Adrenal gland (tissue), 5 donors: ENCODE results near the gene RCAN1.
"Not testable (repeated sequence)": the region's sequence is repeated elsewhere in the genome, so short reads cannot be mapped to it uniquely, and the experiment has no call there.

Experiments used
- CTCF ChIP-seq, 6 experiments: fragments of 450-650 bp in 4 of 6; fragments of 200-600 bp in 2 of 6; sonication (generic) in 1 of 6; IDR thresholded peaks; 1 replicate in 5 of 6; 2 replicates in 1 of 6; pipeline versions ENCODE4 v1.5.1 to v1.8.0; 2016 to 2021; ENCODE audit warnings: antibody characterized with exemption in 6 of 6, mild to moderate bottlenecking in 2 of 6, moderate library complexity in 1 of 6
- POLR2A ChIP-seq, 2 donors: fragments of 450-650 bp; IDR thresholded peaks; one replicate each; pipeline ENCODE4 v1.6.1; 2017; ENCODE audit warnings: antibody characterized with exemption in 2 of 2, mild to moderate bottlenecking in 2 of 2, moderate library complexity in 1 of 2
- donor health status: DM: no; HTN: no; CAD: no.

GRCh38 chr21:34568801-34569200 lies 46.1 kb downstream of the RCAN1 start:
- TF ChIP-seq CTCF, POLR2A (IDR thresholded peaks at IDR 0.05): not testable (repeated sequence)
